HG03025 (cell line): ENCODE data around the gene DNAH2.

Experiments
- ATAC-seq: cut with Tn5 transposase; IDR thresholded peaks from one replicate; pipeline ENCODE4 v1.9.1; 2021; ENCODE audit warnings: mild to moderate bottlenecking, moderate library complexity; ENCODE audit not compliant: unreplicated experiment, low FRiP score

DNAH2 gene

GRCh38 chr17:7716901-7717755 lies at the start of gene DNAH2:
Gene DNAH2, plus strand, starts transcription at chr17:7717744. Its CDS starts 1,991 bp downstream, at chr17:7719735.
- ATAC-seq = no peak

GRCh38 chr17:7668482-7668881 lies 49.1 kb upstream of the DNAH2 start:
- ATAC-seq = no peak

- ATAC-seq = no peak
Measured at GRCh38 chr17:7673239-7673638, 44.3 kb upstream of the DNAH2 start.

GRCh38 chr17:7674934-7675333 lies 42.6 kb upstream of the DNAH2 start:
- ATAC-seq = no peak

GRCh38 chr17:7676533-7676932 lies 41.0 kb upstream of the DNAH2 start:
- ATAC-seq = no peak

- ATAC-seq = no peak
Measured at GRCh38 chr17:7677388-7678067, 40.0 kb upstream of the DNAH2 start.

- no peak for ATAC-seq
Measured at GRCh38 chr17:7684851-7685532, 32.6 kb upstream of the DNAH2 start.

- peak; percentile 32 for ATAC-seq
Measured at GRCh38 chr17:7685533-7686221, 31.9 kb upstream of the DNAH2 start.

- ATAC-seq = peak; percentile 51
Measured at GRCh38 chr17:7686222-7687071, 31.1 kb upstream of the DNAH2 start.

- ATAC-seq = no peak
Measured at GRCh38 chr17:7687072-7687907, 30.3 kb upstream of the DNAH2 start, which contains the start of gene TP53. Gene TP53, minus strand, starts transcription at chr17:7687490. Its CDS starts 10,896 bp downstream, at chr17:7676594.

- peak; percentile 58 for ATAC-seq
Measured at GRCh38 chr17:7687908-7688807, 29.4 kb upstream of the DNAH2 start, which contains the start of gene WRAP53. Gene WRAP53, plus strand, starts transcription at chr17:7688477. Its CDS starts 172 bp downstream, at chr17:7688649.

GRCh38 chr17:7688808-7689316 lies 28.7 kb upstream of the DNAH2 start:
- ATAC-seq = no peak

- no peak for ATAC-seq
Measured at GRCh38 chr17:7695586-7695985, 22.0 kb upstream of the DNAH2 start.

GRCh38 chr17:7697828-7698588 lies 19.5 kb upstream of the DNAH2 start:
- no peak for ATAC-seq

GRCh38 chr17:7700510-7700909 lies 17.0 kb upstream of the DNAH2 start:
- ATAC-seq = no peak

- ATAC-seq = no peak
Measured at GRCh38 chr17:7701681-7702080, 15.9 kb upstream of the DNAH2 start.

- ATAC-seq = no peak
Measured at GRCh38 chr17:7702776-7703175, 14.8 kb upstream of the DNAH2 start.
